NCI-H1105 treated with DMSO at 0.1 percent for 48 hours (cell line): ENCODE measurements around the gene CBFA2T2.
"Not testable (repeated sequence)": the region's sequence is repeated elsewhere in the genome, so short reads cannot be mapped to it uniquely, and the experiment has no call there.

Source experiments
- DNase-seq: peaks from one replicate; lab custom pipeline; 2025; lab: John Stamatoyannopoulos, UW

The CBFA2T2 gene

GRCh38 chr20:33549229-33549999, 59.5 kb downstream of the CBFA2T2 start:
- DNase-seq, result no peak

- no peak for DNase-seq
These were observed 61.9 kb downstream of the CBFA2T2 start for GRCh38 chr20:33551778-33552177.

GRCh38 chr20:33552519-33552918, 62.6 kb downstream of the CBFA2T2 start:
- DNase-seq, result no peak

DNA sequence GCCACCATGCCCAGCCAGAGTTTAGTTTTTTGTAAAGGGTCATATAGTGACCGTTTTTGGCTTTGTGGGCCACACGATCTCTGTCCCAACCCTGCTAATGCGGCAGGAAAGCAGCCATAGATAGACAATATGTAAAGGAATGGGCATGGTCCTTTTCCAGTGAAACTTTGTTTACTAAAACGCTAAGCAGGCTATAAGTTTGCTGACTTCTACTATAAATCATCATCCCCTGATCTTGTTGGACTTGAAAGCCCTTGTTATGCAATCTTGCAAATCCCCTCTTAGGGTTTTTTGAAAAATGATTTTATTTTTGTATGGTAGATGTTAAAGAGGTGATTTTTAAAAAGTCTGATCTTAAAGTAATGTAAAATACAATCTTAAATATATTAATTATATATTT, 63.6 kb downstream of the CBFA2T2 start:
- DNase-seq, result no peak

DNA sequence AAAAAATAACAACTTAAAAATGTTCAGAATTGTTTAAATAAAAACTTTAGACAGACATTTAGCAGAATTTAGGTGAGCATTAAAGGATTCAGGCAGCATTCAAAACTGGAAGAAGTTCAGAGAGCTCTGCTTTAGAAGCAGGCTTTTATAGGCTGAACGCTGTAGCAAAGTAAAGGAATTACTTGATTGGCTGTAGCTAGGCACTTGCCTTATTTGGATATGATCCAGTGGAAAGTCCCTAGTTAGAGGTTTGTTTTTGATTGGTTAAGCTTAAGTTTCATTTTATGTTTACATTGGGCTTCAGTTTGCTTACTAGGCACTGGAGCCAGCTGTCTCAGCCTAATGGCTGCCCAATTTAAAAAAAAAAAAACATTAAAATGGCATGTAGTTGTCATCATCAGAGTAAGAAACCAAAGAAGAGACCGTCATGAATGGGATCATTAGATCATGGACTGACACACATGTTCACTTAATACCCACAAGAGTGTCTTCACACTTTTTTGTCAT, 65.1 kb downstream of the CBFA2T2 start:
- DNase-seq, result peak; percentile 99

- no peak for DNase-seq
These were observed 65.9 kb downstream of the CBFA2T2 start for GRCh38 chr20:33555755-33556154.

- no peak for DNase-seq
These were observed 66.3 kb downstream of the CBFA2T2 start for GRCh38 chr20:33556246-33556645.

GRCh38 chr20:33558348-33559144, 68.7 kb downstream of the CBFA2T2 start:
- DNase-seq, result no peak

DNA sequence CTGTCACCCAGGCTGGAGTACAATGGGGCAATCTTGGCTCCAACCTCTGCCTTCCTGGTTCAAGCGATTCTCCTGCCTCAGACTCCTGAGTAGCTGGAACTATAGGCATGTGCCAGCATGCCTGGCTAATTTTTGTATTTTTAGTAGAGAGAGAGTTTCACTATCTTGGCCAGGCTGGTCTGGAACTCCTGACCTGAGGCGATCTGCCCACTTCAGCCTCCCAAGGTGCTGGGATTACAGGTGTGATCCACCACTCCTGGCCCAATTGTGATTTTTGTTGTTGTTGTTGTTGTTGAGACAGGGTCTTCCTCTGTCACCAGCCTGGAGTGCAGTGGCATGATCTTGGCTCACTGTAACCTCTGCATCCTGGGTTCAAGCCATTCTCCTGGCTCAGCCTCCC, 69.3 kb downstream of the CBFA2T2 start:
- DNase-seq, result no peak

- no peak for DNase-seq
These were observed 70.1 kb downstream of the CBFA2T2 start for GRCh38 chr20:33560026-33560425.

- not testable (repeated sequence) for DNase-seq
These were observed 71.2 kb downstream of the CBFA2T2 start for GRCh38 chr20:33561053-33561452.

DNA sequence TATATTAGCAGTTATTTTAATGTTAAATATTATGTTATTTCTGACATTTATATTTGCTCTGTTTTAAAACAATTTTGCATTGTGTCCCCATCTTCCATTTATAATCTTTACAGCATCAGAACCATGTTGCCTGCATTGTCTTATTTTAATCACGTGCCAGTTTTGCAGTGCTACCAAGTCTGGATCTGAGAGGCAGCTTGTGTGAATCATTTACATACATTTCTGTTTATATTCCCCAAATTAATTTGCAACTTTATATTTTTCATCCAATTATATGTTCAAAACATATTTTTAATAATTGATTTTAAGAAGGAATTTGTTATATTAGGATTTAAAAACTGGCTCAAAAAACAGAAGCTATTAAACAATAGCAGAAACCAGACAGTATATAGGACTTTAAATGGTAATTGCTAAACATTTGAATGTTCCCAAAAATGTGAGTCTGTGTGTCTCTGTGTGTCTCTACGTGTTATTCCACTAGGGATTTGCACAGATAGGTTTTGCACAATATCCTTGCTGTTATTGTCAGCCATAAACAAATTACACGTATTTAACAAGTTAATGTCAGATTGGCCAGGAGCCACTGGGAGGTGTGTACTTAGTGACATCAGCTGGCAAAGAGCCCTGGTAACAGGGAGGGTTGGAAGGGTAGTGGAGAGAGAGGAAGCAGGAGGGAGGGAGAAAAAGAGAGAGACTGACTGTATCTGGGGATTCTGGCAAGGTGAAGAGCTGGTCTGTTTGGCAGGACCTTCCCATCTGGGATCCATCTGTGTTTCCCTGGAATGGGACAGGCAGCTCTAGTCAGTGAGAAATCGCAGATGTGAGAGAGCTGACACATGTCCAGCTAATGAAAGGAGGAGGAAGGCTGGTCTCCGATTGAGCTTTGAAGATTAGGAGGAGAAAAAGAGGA, 72.1 kb downstream of the CBFA2T2 start:
- DNase-seq, result peak; percentile 99

DNA sequence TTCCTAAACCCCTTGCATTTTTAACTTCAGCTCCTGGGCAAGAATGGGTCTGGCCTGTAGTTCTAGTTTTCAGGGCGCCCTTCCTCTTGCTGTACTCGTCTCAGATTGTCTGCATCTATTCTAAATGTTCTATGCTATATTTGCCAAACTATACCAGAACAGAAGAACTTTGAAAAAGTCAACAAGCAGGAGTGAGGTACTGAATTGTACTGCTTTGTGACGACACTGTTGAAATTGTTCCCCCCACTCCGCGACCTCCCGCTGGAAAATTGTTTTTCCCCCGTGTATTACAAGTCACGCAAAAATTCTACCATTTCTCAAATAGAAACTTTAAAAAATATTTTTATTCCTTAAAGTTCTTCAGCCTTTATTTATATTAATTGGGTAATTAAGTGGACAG, 73.9 kb downstream of the CBFA2T2 start:
- DNase-seq, result peak; percentile 60

DNA sequence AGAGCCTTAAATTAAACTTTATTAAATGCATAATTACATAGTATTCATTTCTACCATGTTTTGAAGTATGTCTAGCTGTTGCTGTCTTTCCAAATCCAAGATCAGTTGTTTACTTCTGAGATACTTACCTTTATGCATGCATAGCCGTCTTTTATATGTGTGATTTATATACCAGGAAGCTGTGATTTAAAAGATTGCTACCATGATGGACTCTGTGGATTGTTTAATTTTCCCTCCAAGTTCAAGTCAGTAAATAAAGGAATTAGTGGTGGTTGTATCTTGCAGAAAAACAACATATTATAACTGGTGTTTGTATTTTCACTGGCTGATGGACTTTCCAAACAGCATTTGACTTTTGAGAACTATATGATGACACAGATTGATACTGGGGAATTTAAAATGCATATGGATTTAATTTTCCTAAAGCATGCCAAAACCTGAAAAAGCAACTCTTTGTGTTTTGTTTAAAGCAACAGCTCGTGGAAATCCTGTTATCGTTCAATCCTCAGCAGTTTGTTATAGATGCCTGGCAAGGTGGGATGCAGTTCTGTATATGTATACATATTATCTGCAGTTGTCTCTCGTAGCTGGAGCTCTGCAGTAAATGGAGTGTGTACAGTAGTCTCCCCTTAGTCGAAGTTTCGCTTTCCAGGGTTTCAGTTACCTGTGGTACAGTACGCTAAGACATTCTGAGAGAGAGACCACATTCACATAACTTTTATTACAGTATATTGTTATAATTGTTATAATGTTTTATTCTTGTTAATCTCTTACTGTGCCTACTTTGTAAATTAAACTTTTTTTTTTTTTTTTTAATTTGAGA, 77.1 kb downstream of the CBFA2T2 start:
- DNase-seq, result peak; percentile 64

DNA sequence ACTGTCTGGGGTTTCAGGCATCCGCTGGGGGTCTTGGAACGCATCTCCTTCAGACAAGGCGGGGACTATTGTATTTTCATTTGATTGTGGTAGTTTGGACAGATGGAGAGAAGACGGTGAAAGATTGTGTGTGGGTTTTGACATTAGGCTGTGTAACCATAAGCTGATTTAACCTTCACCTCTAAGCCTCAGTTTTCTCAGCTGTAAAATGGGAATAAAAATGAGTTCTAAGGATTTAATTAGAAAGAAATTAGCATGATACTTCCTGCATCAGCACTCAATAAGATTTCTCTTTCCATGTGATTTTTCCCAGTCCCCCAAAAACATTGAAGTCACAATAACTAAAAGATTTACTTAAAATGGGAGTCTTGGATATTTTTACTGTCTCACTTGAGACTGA, 78.1 kb downstream of the CBFA2T2 start:
- DNase-seq, result no peak

DNA sequence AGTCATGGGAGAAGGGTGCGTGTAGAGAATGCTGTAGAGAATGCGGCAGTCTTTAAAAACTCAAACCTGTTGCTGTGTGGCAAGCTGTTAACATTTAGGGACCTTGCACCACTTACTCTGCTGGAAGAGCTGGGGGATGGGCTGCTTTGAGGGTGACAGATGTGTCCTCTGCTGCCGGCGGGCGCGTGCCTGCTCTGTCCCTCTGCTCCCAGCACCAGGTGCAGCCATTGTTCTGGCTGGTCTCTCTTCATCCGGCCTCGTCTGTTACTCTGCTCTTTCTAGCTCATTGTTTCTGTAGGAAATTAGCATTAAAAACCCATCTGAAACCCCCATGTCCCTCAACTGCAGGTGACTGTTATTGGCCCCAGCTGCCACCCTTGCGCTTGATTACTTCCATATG, 78.5 kb downstream of the CBFA2T2 start:
- DNase-seq, result peak; percentile 99

DNA sequence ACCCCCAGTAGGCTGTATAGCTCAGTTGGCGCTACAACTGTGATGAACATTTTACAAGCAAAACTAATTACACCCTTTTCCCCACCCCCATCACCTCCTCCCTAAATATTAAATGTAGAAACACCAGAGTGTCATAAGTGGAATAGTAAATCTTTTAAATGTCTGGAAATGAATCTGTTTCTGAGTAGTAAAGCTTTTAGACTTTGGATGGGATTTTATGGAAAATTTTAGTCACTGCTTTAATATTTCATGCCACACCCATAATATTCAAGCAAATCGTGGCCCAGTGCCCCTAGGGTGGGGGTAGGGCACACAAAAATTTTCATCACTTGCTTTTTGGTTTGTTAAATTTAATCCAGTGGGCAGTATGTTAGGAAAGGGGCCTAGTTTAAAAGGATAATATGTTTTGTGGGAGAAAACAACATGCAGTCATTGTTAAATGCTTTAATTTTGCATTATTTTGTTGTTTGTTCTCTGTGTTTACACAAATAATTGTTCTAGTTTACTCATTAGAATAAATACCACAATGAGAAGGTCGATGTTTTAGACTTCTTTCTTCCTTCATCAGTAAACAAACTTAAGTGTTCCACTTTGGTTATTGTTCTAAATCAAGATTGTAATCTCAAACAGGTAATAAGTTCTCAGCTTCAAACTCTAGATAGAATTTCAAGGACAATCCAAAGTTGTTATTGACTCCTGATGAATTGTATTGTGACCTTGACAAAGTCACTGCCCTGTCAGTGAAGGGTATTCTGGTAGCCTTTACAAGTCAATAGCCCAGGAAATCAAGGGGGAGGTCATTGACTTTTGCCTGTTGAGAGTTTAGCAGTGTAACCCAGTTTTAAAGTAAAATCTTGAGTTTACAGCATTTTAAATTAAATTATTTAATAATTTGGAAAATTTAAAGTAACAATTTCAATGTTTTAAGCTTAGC, 79.2 kb downstream of the CBFA2T2 start:
- DNase-seq, result no peak

DNA sequence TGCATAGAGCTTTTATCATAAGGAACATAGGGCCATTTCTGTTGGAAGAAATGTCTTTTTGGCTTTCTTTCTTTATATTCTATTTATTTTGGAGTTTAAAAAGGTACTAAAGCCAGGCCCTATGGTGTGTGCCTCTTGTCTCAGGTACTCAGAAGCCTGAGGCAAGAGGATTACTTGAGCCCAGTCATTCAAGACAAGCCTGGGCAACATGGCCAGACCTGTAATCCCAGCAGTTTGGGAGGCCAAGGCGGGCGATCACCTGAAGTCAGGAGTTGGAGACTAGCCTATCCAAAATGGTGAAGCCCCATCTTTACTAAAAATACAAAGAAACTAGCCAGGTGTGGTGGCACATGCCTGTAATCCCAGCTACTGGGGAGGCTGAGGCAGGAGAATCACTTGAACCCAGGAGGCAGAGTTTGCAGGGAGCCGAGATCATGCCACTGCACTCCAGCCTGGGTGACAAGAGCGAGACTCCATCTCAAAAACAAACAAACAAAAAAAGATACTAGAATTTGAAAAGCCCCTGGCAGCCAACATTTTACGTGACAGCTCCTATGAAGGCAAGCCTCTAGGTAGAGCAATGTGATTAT, 80.0 kb downstream of the CBFA2T2 start:
- DNase-seq, result peak; percentile 66

DNA sequence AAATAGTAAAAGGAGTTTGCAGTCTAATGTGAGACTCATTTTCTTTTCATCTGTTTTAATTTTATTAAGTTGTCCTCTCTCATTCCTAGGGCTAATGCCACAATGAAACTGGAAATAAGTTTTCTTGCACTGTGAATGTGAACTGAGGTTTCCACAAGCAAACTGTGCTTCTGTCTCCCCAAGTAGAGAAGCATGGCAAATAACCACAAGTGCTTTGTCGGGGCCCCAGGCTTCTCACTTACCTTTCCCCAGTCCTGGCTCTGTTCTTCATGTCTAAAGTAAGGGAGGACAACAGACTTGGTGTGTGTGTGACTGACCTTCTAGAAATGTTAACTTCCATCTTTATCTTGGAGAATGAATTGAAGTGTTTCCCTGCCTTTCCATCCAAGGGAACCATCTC, 80.8 kb downstream of the CBFA2T2 start:
- DNase-seq, result no peak

- DNase-seq, result not testable (repeated sequence)
These were observed 83.4 kb downstream of the CBFA2T2 start for GRCh38 chr20:33573268-33573667.
